Loucy (cell line): Measurements from ENCODE around the gene ESF1.
"Not testable (repeated sequence)": the region's sequence is repeated elsewhere in the genome, so short reads cannot be mapped to it uniquely, and the experiment has no call there.

Source experiments
- H2AFZ ChIP-seq: fragments of 200-600 bp; sonication (generic); 2 replicates; pipeline ENCODE4 v1.6.0; 2016; ENCODE audit warnings: antibody characterized with exemption, mild to moderate bottlenecking, low read length, moderate library complexity
- H3F3A ChIP-seq: fragments of 200-600 bp; 2 replicates; pipeline ENCODE4 v1.6.0; 2016; ENCODE audit warnings: antibody characterized with exemption, low read depth, mild to moderate bottlenecking
- H3K27me3 ChIP-seq: fragments of 200-600 bp; sonication (generic); 2 replicates; pipeline ENCODE4 v1.6.1; 2014; ENCODE audit warnings: low read length, mild to moderate bottlenecking; ENCODE audit not compliant: insufficient read depth, poor library complexity, severe bottlenecking
- H3K36me3 ChIP-seq: fragments of 200-600 bp; sonication (generic); 2 replicates; pipeline ENCODE4 v1.6.1; 2016; ENCODE audit warnings: low read length; ENCODE audit not compliant: insufficient read depth
- H3K4me1 ChIP-seq: fragments of 200-600 bp; sonication (generic); 2 replicates; pipeline ENCODE4 v1.5.1; 2014; ENCODE audit warnings: low read length, mild to moderate bottlenecking; ENCODE audit not compliant: insufficient read depth, poor library complexity, severe bottlenecking
- H3K4me2 ChIP-seq: fragments of 200-600 bp; sonication (generic); 2 replicates; pipeline ENCODE4 v1.6.0; 2014; ENCODE audit warnings: antibody characterized with exemption, low read length, low read depth, mild to moderate bottlenecking; ENCODE audit not compliant: poor library complexity, severe bottlenecking
- H3K4me3 ChIP-seq: fragments of 200-600 bp; sonication (generic); 2 replicates; pipeline ENCODE4 v1.5.1; 2014; ENCODE audit warnings: low read length, mild to moderate bottlenecking, mixed read lengths; ENCODE audit not compliant: poor library complexity, severe bottlenecking
- H3K79me2 ChIP-seq: fragments of 200-600 bp; sonication (generic); 2 replicates; pipeline ENCODE4 v1.6.1; 2014; ENCODE audit warnings: low read length; ENCODE audit not compliant: insufficient read depth
- H3K9ac ChIP-seq: fragments of 200-600 bp; sonication (generic); 2 replicates; pipeline ENCODE4 v1.6.0; 2014; ENCODE audit warnings: mild to moderate bottlenecking, low read depth, low read length, moderate library complexity; ENCODE audit not compliant: poor library complexity, severe bottlenecking
- H3K9me2 ChIP-seq: fragments of 200-600 bp; sonication (generic); replicated peaks from 2 replicates; pipeline ENCODE4 v1.6.1; 2016; ENCODE audit warnings: low read depth, low read length, mixed read lengths
- H3K9me3 ChIP-seq: fragments of 200-600 bp; sonication (generic); 2 replicates; pipeline ENCODE4 v1.6.1; 2014; ENCODE audit warnings: mild to moderate bottlenecking, antibody characterized with exemption, low read length, low read depth; ENCODE audit not compliant: insufficient read depth
- H4K20me1 ChIP-seq: fragments of 200-600 bp; sonication (generic); 2 replicates; pipeline ENCODE4 v1.6.0; 2014; ENCODE audit warnings: antibody characterized with exemption, low read length, mild to moderate bottlenecking; ENCODE audit not compliant: insufficient read depth, poor library complexity, severe bottlenecking
- CTCF ChIP-seq: fragments of 200-600 bp; sonication (generic); conservative IDR thresholded peaks from 2 replicates; pipeline ENCODE4 v1.5.1; 2014; ENCODE audit warnings: mild to moderate bottlenecking, antibody characterized with exemption, low read length
- EZH2phosphoT487 ChIP-seq: fragments of 200-600 bp; IDR thresholded peaks from 2 replicates; pipeline ENCODE4 v1.6.1; 2018; ENCODE audit warnings: antibody characterized with exemption, mild to moderate bottlenecking, moderate library complexity, borderline replicate concordance

ESF1 gene

GRCh38 chr20:13741879-13742278 is 42.8 kb downstream of the ESF1 start:
- H3F3A ChIP-seq = no peaks in the 10 kb centered on the region
- H2AFZ ChIP-seq = no peak overlapping the region
- H3K9me3 ChIP-seq = peaks cover 7% of the 10 kb centered on the region; the same call in 1 of the 2 replicates
- H3K36me3 ChIP-seq = peaks cover 22% of the 10 kb centered on the region
- H3K9ac ChIP-seq = no peak overlapping the region
- TF ChIP-seq CTCF (no peak), EZH2phosphoT487 (no peak)
- no peak overlapping the region for H3K4me3 ChIP-seq
- no peaks in the 10 kb centered on the region for H3K27me3 ChIP-seq
- H3K9me2 ChIP-seq = no peaks in the 10 kb centered on the region
- no peaks in the 10 kb centered on the region for H3K4me1 ChIP-seq
- no peak overlapping the region for H3K4me2 ChIP-seq
- H4K20me1 ChIP-seq = no peaks in the 10 kb centered on the region
- no peaks in the 10 kb centered on the region for H3K79me2 ChIP-seq

GRCh38 chr20:13739731-13740649 is 44.7 kb downstream of the ESF1 start:
- H3K9ac ChIP-seq = no peak overlapping the region
- H3K27me3 ChIP-seq = no peaks in the 10 kb centered on the region
- H4K20me1 ChIP-seq = no peaks in the 10 kb centered on the region
- H3K79me2 ChIP-seq = no peaks in the 10 kb centered on the region
- peaks cover 22% of the 10 kb centered on the region for H3K36me3 ChIP-seq
- no peaks in the 10 kb centered on the region for H3K9me2 ChIP-seq
- H3K4me2 ChIP-seq = no peak overlapping the region
- H3K9me3 ChIP-seq = peaks cover 7% of the 10 kb centered on the region; the same call in 1 of the 2 replicates
- H3K4me3 ChIP-seq = no peak overlapping the region
- H3K4me1 ChIP-seq = no peaks in the 10 kb centered on the region
- TF ChIP-seq EZH2phosphoT487 = no peak
- no peak for TF ChIP-seq CTCF
- no peak overlapping the region for H2AFZ ChIP-seq
- H3F3A ChIP-seq = no peaks in the 10 kb centered on the region

- not testable (repeated sequence) for H3K27me3 ChIP-seq, H3K9ac ChIP-seq, H4K20me1 ChIP-seq, H3K9me3 ChIP-seq, H3F3A ChIP-seq, H3K4me3 ChIP-seq, H3K9me2 ChIP-seq, H3K4me2 ChIP-seq, H2AFZ ChIP-seq, H3K79me2 ChIP-seq, H3K4me1 ChIP-seq
- H3K36me3 ChIP-seq = peaks cover 25% of the 10 kb centered on the region
Observed at GRCh38 chr20:13738187-13738586, 46.5 kb downstream of the ESF1 start.
